Measurements from ENCODE around the gene MIS12.
A peak's percentile ranks its signal among the peaks of the same experiment; 100 is the strongest.

DNA sequence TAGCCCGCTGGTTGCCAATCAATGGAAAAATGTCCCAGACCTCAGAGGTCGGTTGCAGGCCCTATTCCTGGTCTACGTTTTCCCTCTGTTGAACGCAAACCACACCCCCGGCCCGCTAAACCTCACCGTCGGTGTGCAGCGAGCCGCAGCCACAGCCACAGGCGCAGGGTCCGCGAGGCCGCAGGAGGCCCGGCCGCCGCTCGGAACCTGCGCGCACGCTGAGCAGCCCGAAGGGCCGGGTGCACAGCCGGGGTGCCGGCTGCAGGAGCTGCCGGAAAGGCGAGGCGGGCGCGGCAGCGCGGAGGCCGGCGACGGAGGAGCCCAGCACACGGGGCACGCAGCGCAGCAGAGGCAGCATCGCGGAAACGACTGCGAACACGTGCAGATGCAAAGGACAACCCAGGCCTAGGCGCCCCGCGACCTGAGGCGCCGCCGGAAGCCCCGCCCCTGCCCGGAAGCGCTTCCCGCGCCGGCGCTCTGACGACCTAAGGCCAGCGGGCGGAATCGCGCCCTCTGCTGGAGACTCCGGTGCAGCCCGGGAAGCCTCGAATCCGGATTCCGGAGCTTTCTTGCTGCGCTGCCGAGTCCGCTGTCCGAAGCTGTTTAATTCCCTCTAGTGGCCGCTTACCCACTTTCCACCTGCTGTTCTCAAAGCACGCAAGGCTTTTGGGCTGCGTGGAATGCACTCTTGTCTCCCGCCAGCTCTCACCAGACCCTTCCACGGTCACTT lies 47.5 kb upstream of the MIS12 start, which contains the start of gene C1QBP:
- no peak for TF ChIP-seq EZH2 (IDR thresholded peaks at IDR 0.05; ENCODE audit: borderline replicate concordance, low read depth, low read length, severe bottlenecking)
- TF ChIP-seq, protein P1, sequence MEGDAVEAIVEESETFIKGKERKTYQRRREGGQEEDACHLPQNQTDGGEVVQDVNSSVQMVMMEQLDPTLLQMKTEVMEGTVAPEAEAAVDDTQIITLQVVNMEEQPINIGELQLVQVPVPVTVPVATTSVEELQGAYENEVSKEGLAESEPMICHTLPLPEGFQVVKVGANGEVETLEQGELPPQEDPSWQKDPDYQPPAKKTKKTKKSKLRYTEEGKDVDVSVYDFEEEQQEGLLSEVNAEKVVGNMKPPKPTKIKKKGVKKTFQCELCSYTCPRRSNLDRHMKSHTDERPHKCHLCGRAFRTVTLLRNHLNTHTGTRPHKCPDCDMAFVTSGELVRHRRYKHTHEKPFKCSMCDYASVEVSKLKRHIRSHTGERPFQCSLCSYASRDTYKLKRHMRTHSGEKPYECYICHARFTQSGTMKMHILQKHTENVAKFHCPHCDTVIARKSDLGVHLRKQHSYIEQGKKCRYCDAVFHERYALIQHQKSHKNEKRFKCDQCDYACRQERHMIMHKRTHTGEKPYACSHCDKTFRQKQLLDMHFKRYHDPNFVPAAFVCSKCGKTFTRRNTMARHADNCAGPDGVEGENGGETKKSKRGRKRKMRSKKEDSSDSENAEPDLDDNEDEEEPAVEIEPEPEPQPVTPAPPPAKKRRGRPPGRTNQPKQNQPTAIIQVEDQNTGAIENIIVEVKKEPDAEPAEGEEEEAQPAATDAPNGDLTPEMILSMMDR (IDR thresholded peaks at IDR 0.05; ENCODE audit: borderline replicate concordance, extremely low read depth, low read length, poor library complexity, severe bottlenecking): peak; percentile 92

Data from DND-41 (cell line).